Measurements from ENCODE around the gene TRPC4AP.

GRCh38 chr20:34979366-34980153 lies 113.0 kb downstream of the TRPC4AP start:
- TF ChIP-seq CTCF (IDR thresholded peaks at IDR 0.05): no peak
- TF ChIP-seq POLR2A (IDR thresholded peaks at IDR 0.05): no peak
